Measurements from ENCODE around the gene METTL4.
"Not testable (repeated sequence)": the region's sequence is repeated elsewhere in the genome, so short reads cannot be mapped to it uniquely, and the experiment has no call there.

The METTL4 gene

DNA sequence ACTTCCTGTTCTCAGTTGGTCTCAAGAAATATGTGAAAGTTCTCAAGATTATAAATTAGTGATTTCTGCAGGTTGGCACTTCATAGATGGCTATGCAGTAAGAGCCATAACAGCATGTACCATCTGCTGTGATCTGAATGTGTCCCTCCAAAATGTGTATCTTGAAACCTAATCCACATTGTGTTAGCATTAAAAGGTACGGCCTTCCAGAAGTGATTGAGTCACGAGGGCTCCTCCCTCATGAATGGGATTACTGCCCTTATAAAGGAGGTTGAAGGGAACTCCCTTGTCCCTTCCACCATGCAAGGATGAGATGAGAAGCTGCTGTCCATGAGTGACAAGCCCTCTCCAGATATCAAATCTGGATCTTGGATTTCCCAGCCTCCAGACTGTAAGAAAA lies 45.0 kb downstream of the METTL4 start:
- no peak overlapping the region for H3K4me3 ChIP-seq (ENCODE audit: low read depth, low read length)
- no peaks in the 10 kb centered on the region for H3K9me3 ChIP-seq
- no peaks in the 10 kb centered on the region for H3K36me3 ChIP-seq
- H3K27me3 ChIP-seq: no peaks in the 10 kb centered on the region
- TF ChIP-seq, protein P1, sequence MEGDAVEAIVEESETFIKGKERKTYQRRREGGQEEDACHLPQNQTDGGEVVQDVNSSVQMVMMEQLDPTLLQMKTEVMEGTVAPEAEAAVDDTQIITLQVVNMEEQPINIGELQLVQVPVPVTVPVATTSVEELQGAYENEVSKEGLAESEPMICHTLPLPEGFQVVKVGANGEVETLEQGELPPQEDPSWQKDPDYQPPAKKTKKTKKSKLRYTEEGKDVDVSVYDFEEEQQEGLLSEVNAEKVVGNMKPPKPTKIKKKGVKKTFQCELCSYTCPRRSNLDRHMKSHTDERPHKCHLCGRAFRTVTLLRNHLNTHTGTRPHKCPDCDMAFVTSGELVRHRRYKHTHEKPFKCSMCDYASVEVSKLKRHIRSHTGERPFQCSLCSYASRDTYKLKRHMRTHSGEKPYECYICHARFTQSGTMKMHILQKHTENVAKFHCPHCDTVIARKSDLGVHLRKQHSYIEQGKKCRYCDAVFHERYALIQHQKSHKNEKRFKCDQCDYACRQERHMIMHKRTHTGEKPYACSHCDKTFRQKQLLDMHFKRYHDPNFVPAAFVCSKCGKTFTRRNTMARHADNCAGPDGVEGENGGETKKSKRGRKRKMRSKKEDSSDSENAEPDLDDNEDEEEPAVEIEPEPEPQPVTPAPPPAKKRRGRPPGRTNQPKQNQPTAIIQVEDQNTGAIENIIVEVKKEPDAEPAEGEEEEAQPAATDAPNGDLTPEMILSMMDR (IDR thresholded peaks at IDR 0.05; ENCODE audit: low read depth, low read length): no peak
- DNase-seq: no peak
- H3K4me1 ChIP-seq: no peaks in the 10 kb centered on the region

- H3K4me3 ChIP-seq (ENCODE audit: low read depth, low read length); DNase-seq; H3K36me3 ChIP-seq; H3K27me3 ChIP-seq; H3K9me3 ChIP-seq; H3K4me1 ChIP-seq: not testable (repeated sequence)
Observed at GRCh38 chr18:2524794-2525198, 46.5 kb downstream of the METTL4 start.

DNA sequence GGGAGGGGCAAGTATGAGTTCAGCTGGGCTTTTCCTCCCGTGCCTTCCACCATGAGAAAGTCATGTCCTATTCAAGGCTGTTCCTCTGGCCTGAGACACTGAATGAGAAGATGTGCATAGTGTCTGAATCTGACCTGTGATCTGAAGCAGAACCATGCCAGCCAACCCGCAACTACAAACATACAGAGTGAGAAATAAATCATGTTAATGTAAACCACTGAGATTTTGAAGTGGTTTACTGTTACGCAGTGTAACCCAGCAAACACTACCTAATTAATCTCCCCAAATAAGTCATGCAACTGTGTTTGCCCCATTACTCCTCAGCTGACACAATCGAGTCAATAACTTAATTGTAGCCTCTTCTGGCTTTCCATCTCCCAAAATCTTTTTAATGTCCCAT lies 49.2 kb downstream of the METTL4 start:
- Histone ChIP-seq H3K4me3 (ENCODE audit: low read depth, low read length) (no peak overlapping the region), H3K4me1 (no peaks in the 10 kb centered on the region), H3K9me3 (no peaks in the 10 kb centered on the region), H3K27me3 (no peaks in the 10 kb centered on the region), H3K36me3 (no peaks in the 10 kb centered on the region)
- DNase-seq: no peak
- TF ChIP-seq, protein P1 (IDR thresholded peaks at IDR 0.05; ENCODE audit: low read depth, low read length): no peak

DNA sequence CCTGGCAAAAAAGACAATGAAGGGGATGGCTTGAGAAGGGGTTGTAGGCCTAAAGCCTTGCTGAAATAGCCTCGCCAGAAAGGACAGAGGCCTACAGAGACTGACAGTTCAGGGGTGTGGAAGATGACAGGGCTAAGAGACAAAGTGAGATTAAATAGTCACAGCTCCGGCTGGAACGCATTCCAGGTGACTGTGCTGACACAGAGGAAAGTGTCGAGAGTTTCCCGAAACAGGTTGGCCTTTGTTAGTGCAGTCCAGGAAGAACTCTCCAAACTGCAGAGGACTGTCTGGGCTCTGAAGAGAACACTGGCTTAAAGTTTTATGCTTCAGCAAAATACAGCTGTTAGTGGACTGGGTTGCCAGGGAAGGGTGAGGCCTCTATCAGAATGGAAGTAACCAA lies 52.8 kb downstream of the METTL4 start:
- DNase-seq: no peak
- Histone ChIP-seq H3K4me3 (ENCODE audit: low read depth, low read length) (no peak overlapping the region), H3K27me3 (no peaks in the 10 kb centered on the region), H3K4me1 (no peaks in the 10 kb centered on the region), H3K36me3 (no peaks in the 10 kb centered on the region), H3K9me3 (no peaks in the 10 kb centered on the region)
- TF ChIP-seq, protein P1 (IDR thresholded peaks at IDR 0.05; ENCODE audit: low read depth, low read length): no peak

- H3K36me3 ChIP-seq: no peaks in the 10 kb centered on the region
- H3K9me3 ChIP-seq: no peaks in the 10 kb centered on the region
- no peak for DNase-seq
- H3K4me1 ChIP-seq: no peaks in the 10 kb centered on the region
- H3K4me3 ChIP-seq (ENCODE audit: low read depth, low read length): no peak overlapping the region
- TF ChIP-seq, protein P1 (IDR thresholded peaks at IDR 0.05; ENCODE audit: low read depth, low read length): no peak
- no peaks in the 10 kb centered on the region for H3K27me3 ChIP-seq
Observed at GRCh38 chr18:2515908-2516625, 55.2 kb downstream of the METTL4 start.

DNA sequence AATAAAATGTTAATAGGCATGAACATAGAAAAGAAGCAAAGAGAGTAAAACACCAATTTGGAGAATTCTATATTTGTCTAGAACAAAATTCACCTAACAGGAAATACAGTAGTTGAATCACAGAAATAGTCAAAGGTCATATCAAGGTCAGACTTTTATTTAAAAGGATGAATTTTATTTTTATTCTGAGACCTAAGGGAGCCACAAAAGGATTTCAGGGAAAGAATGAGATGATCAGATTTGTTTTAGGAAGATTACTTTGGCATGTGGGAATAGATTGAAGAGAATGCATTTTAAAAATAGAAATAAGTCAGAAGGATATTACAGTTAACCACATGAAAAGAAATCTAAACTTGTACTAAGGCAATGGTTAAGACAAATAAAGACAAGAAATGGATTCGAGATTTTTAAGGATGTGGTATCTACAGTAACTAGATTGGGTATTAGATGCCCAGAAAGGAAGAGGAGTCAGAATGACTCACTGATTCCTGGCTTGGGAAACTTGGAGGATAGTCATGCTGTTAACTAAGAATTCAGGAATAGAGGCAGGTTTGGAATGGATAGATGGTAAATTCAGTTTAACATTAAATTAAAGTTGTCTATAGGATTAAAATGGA lies 56.0 kb downstream of the METTL4 start:
- Histone ChIP-seq H3K4me3 (ENCODE audit: low read depth, low read length) (no peak overlapping the region), H3K4me1 (no peaks in the 10 kb centered on the region), H3K27me3 (no peaks in the 10 kb centered on the region), H3K9me3 (no peaks in the 10 kb centered on the region), H3K36me3 (no peaks in the 10 kb centered on the region)
- TF ChIP-seq, protein P1 (IDR thresholded peaks at IDR 0.05; ENCODE audit: low read depth, low read length): no peak
- no peak for DNase-seq

Measured in BE2C (cell line).